GM12878 (cell line): ENCODE results near the gene SUN5.

Source experiments
- EP300 ChIP-seq, 2 experiments: fragments of 150-350 bp in 1 of 2; IDR thresholded peaks; 2 replicates each; pipeline ENCODE4 v1.6.1; 2011 to 2012; ENCODE audit warnings: low read depth in 2 of 2, low read length in 2 of 2, borderline replicate concordance in 1 of 2, improper control_type of control experiment in 1 of 2, inconsistent platforms in 1 of 2; ENCODE audit not compliant: control insufficient read depth in 1 of 2
- EZH2 ChIP-seq: IDR thresholded peaks from 2 replicates; pipeline ENCODE4 v1.6.1; 2012; ENCODE audit warnings: low read depth, mild to moderate bottlenecking, control low read depth, inconsistent platforms, low read length, borderline replicate concordance; ENCODE audit not compliant: control insufficient read depth
- FOXM1 ChIP-seq: IDR thresholded peaks from 2 replicates; pipeline ENCODE4 v1.6.1; 2012; ENCODE audit warnings: low read depth, mild to moderate bottlenecking, inconsistent platforms, low read length, moderate library complexity
- MYC ChIP-seq: IDR thresholded peaks from 2 replicates; pipeline ENCODE4 v1.6.1; 2011; ENCODE audit warnings: mild to moderate bottlenecking, low read length, moderate library complexity, inconsistent platforms; ENCODE audit not compliant: insufficient read depth, insufficient replicate concordance, insufficient read length, severe bottlenecking
- NRF1 ChIP-seq: conservative IDR thresholded peaks from 2 replicates; pipeline ENCODE4 v1.6.1; 2011; ENCODE audit warnings: mild to moderate bottlenecking, low read depth, low read length, improper control_type of control experiment
- POLR2A ChIP-seq: IDR thresholded peaks from 2 replicates; pipeline ENCODE4 v1.6.1; 2011; ENCODE audit warnings: low read depth, mild to moderate bottlenecking, low read length
- REST ChIP-seq: IDR thresholded peaks from 2 replicates; pipeline ENCODE4 v1.6.1; 2012; ENCODE audit warnings: mild to moderate bottlenecking, low read depth, low read length
- SMC3 ChIP-seq: IDR thresholded peaks from 2 replicates; pipeline ENCODE4 v1.6.1; 2011; ENCODE audit warnings: low read length, improper control_type of control experiment, borderline replicate concordance
- YY1 ChIP-seq: IDR thresholded peaks from 2 replicates; pipeline ENCODE4 v1.6.1; 2011; ENCODE audit warnings: low read depth, mild to moderate bottlenecking, low read length
- ZSCAN29 ChIP-seq: fragments of 450-650 bp; IDR thresholded peaks from 2 replicates; pipeline ENCODE4 v1.6.1; 2017; ENCODE audit warnings: mild to moderate bottlenecking, moderate library complexity

GRCh38 chr20:32995802-32996201 lies 8.4 kb downstream of the SUN5 start:
- TF ChIP-seq POLR2A, result no peak
- TF ChIP-seq ZSCAN29, result no peak
- TF ChIP-seq EP300 (IDR thresholded peaks at IDR 0.05; ENCODE audit: borderline replicate concordance in 1 of 2, control insufficient read depth in 1 of 2, low read depth in 2 of 2, low read length in 2 of 2), result no peak
- TF ChIP-seq REST, result no peak
- no peak for TF ChIP-seq FOXM1
- no peak for TF ChIP-seq MYC
- no peak for TF ChIP-seq SMC3
- TF ChIP-seq EZH2, result no peak
- no peak for TF ChIP-seq NRF1
- no peak for TF ChIP-seq YY1
